HG03280 (cell line): ENCODE data around the gene TEX10.
"Not testable (repeated sequence)": the region's sequence is repeated elsewhere in the genome, so short reads cannot be mapped to it uniquely, and the experiment has no call there.

Experiments
- ATAC-seq: cut with Tn5 transposase; IDR thresholded peaks from one replicate; pipeline ENCODE4 v1.9.1; 2021; ENCODE audit warnings: mild to moderate bottlenecking, moderate library complexity; ENCODE audit not compliant: unreplicated experiment

The TEX10 gene

GRCh38 chr9:100351508-100351907, 1.2 kb downstream of the TEX10 start:
- no peak for ATAC-seq

- ATAC-seq, result no peak
These were observed 2.6 kb downstream of the TEX10 start for GRCh38 chr9:100350188-100350587.

GRCh38 chr9:100346836-100347235, 5.9 kb downstream of the TEX10 start:
- no peak for ATAC-seq

- ATAC-seq, result no peak
These were observed 10.9 kb downstream of the TEX10 start for GRCh38 chr9:100341889-100342288.

- no peak for ATAC-seq
These were observed 12.5 kb downstream of the TEX10 start for GRCh38 chr9:100340224-100340623.

- ATAC-seq, result not testable (repeated sequence)
These were observed 14.0 kb downstream of the TEX10 start for GRCh38 chr9:100338736-100339135.

- no peak for ATAC-seq
These were observed 28.0 kb downstream of the TEX10 start for GRCh38 chr9:100324594-100325200.

- no peak for ATAC-seq
These were observed 29.7 kb downstream of the TEX10 start for GRCh38 chr9:100322954-100323536.

- no peak for ATAC-seq
These were observed 35.0 kb downstream of the TEX10 start for GRCh38 chr9:100317706-100318105.

GRCh38 chr9:100315561-100315960, 37.2 kb downstream of the TEX10 start:
- no peak for ATAC-seq

- no peak for ATAC-seq
These were observed 42.8 kb downstream of the TEX10 start for GRCh38 chr9:100309992-100310391.

GRCh38 chr9:100308965-100309564, 43.7 kb downstream of the TEX10 start:
- no peak for ATAC-seq

- no peak for ATAC-seq
These were observed 45.7 kb downstream of the TEX10 start for GRCh38 chr9:100307080-100307479.

GRCh38 chr9:100306283-100306682, 46.5 kb downstream of the TEX10 start:
- ATAC-seq, result no peak

GRCh38 chr9:100303747-100304146, 49.0 kb downstream of the TEX10 start:
- no peak for ATAC-seq

- ATAC-seq, result no peak
These were observed 54.4 kb downstream of the TEX10 start for GRCh38 chr9:100298378-100298777.

- ATAC-seq, result no peak
These were observed 56.3 kb downstream of the TEX10 start for GRCh38 chr9:100296407-100296806.

- ATAC-seq, result no peak
These were observed 57.5 kb downstream of the TEX10 start for GRCh38 chr9:100295240-100295639.

- no peak for ATAC-seq
These were observed 57.9 kb downstream of the TEX10 start for GRCh38 chr9:100294806-100295205.

- ATAC-seq, result no peak
These were observed 58.4 kb downstream of the TEX10 start for GRCh38 chr9:100294341-100294740.

GRCh38 chr9:100292414-100292813, 60.3 kb downstream of the TEX10 start:
- ATAC-seq, result no peak

- no peak for ATAC-seq
These were observed 62.0 kb downstream of the TEX10 start for GRCh38 chr9:100290714-100291113.

- no peak for ATAC-seq
These were observed 65.6 kb downstream of the TEX10 start for GRCh38 chr9:100287186-100287585.
